HepG2 (cell line): ENCODE results near the gene ACTR6. TPM values are rescaled to one million over a fixed set of nuclear protein-coding genes. Genes with fewer than 3 reads are reported as not detected.

Experiments
- ARNT2 ChIP-seq: sonication (generic); formaldehyde crosslinking; IDR thresholded peaks from 2 replicates; pipeline ENCODE4 v1.8.0; 2022; ENCODE audit warnings: mild to moderate bottlenecking, low read depth, missing genetic modification reagents, moderate library complexity
- KDM2A ChIP-seq: sonication (generic); formaldehyde crosslinking; IDR thresholded peaks from 2 replicates; pipeline ENCODE4 v1.4.0; 2020; ENCODE audit warnings: low read depth, missing genetic modification reagents, borderline replicate concordance
- KLF12 ChIP-seq: sonication (generic); formaldehyde crosslinking; IDR thresholded peaks from 2 replicates; pipeline ENCODE4 v1.4.0; 2020; ENCODE audit warnings: missing genetic modification reagents, borderline replicate concordance
- SIX1 ChIP-seq: sonication (generic); formaldehyde crosslinking; IDR thresholded peaks from 2 replicates; pipeline ENCODE4 v1.4.0; 2020; ENCODE audit warnings: missing genetic modification reagents, borderline replicate concordance
- SMYD3 ChIP-seq: sonication (generic); formaldehyde crosslinking; IDR thresholded peaks from 2 replicates; pipeline ENCODE4 v1.8.1; 2023; ENCODE audit warnings: mild to moderate bottlenecking, missing genetic modification reagents
- ZMYM2 ChIP-seq: sonication (generic); formaldehyde crosslinking; IDR thresholded peaks from 2 replicates; pipeline ENCODE4 v1.8.0; 2022; ENCODE audit warnings: mild to moderate bottlenecking, missing genetic modification reagents
- ZNF33B ChIP-seq: sonication (generic); formaldehyde crosslinking; IDR thresholded peaks from 2 replicates; pipeline ENCODE4 v1.5.1; 2020; ENCODE audit warnings: mild to moderate bottlenecking, missing genetic modification reagents
- ZNF674 ChIP-seq: sonication (generic); formaldehyde crosslinking; IDR thresholded peaks from 2 replicates; pipeline ENCODE4 v1.5.0; 2020; ENCODE audit warnings: low read depth, mild to moderate bottlenecking, missing genetic modification reagents
- ZNF749 ChIP-seq: sonication (generic); formaldehyde crosslinking; IDR thresholded peaks from 2 replicates; pipeline ENCODE4 v1.8.0; 2022; ENCODE audit warnings: mild to moderate bottlenecking, missing genetic modification reagents, moderate library complexity, borderline replicate concordance
- ZNF839 ChIP-seq: sonication (generic); formaldehyde crosslinking; IDR thresholded peaks from 2 replicates; pipeline ENCODE4 v1.4.0; 2020; ENCODE audit warnings: missing genetic modification reagents, mild to moderate bottlenecking, borderline replicate concordance
- polyA plus RNA-seq, 8 experiments: library from polyadenylated mRNA; depleted of rRNA in 3 of 8; stranded (reverse) in 7 of 8; unstranded in 1 of 8; fragments of >200 nt; fragmentation: Illumina TruSeq in 4 of 8; extraction: Trizol in 4 of 8; gene quantifications; 2 replicates each; pipeline versions ENCODE4 v1.2.1 to v1.2.3, GENCODE V29; 2011 to 2016; ENCODE audit warnings: low read depth in 4 of 8, missing spikeins in 1 of 8, mixed read lengths in 1 of 8; ENCODE audit not compliant: insufficient read depth in 1 of 8
- total RNA-seq, 5 experiments: library from RNA; depleted of rRNA; stranded (reverse); fragments of >200 nt; fragmentation: Illumina TruSeq; extraction: Trizol; gene quantifications; 2 replicates each; pipeline ENCODE4 v1.2.3, GENCODE V29; 2016; ENCODE audit warnings: low read depth in 1 of 5
- TF ChIP-seq, protein P1 (sequence below): sonication (generic); formaldehyde crosslinking; IDR thresholded peaks from 2 replicates; pipeline ENCODE4 v1.8.0; 2022; ENCODE audit warnings: low read depth, missing genetic modification reagents
- TF ChIP-seq, protein P2 (sequence below): sonication (generic); formaldehyde crosslinking; IDR thresholded peaks from 2 replicates; pipeline ENCODE4 v1.9.0; 2022; ENCODE audit warnings: low read depth, missing genetic modification reagents
- TF ChIP-seq, protein P3 (sequence below): sonication (generic); formaldehyde crosslinking; IDR thresholded peaks from 2 replicates; pipeline ENCODE4 v1.4.0; 2020; ENCODE audit warnings: missing genetic modification reagents, borderline replicate concordance
- TF ChIP-seq, protein P4 (sequence below): IDR thresholded peaks from 2 replicates; pipeline ENCODE4 v1.6.1; 2016; ENCODE audit warnings: low read depth
- TF ChIP-seq, protein P5 (sequence below): sonication (generic); formaldehyde crosslinking; IDR thresholded peaks from 2 replicates; pipeline ENCODE4 v1.4.0; 2020; ENCODE audit warnings: low read depth, mild to moderate bottlenecking, missing genetic modification reagents
- TF ChIP-seq, protein P6 (sequence below): sonication (generic); formaldehyde crosslinking; IDR thresholded peaks from 2 replicates; pipeline ENCODE4 v1.4.0; 2020; ENCODE audit warnings: missing genetic modification reagents

Gene ACTR6
- total and polyA plus RNA-seq, 2 of the 13 experiments (the other 11 are each of a cell fraction or from before 2014, with no cell fraction given) = 12.9 to 22.4 TPM

DNA sequence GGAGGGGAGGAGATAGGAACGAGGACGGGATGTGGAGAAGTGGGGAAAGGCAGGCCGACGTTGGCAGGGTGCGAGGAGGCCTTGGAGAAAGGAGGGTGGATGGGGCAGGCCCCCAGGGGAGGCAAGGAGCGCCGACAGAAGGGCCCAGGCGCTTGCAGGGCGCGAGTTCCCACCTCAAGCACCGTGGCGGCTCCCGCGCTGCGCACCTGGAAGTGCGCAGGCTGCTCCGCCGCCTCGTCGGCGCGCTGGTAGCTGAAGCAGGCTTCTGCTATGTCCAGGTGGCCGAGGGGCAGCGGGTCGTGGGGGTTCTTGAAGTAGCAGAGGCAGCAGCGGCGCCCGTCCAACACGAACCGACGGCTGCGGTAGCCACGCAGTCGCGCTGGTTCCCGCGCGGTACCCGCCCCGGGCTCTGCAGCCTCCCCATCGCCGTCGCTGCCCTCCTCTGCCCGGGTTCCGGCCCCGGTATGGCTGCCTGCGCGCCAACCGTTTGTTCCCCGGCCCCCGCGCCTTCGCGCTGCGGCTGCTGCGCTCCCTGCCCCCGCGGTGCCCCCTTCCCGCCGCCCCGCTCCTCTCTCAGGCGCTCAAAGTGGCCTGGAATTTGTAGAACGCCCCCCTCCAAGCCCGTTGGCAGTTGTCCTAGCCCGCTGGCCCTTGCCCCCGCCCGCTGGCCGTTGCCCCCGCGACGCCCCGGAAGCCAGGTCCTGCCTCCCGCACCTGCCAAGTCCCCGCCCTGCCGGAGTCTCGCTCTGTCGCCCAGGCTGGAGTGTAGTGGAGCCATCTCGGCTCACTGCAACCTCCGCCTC is 1.1 kb upstream of the ACTR6 start (continued):
- TF ChIP-seq, protein P1, sequence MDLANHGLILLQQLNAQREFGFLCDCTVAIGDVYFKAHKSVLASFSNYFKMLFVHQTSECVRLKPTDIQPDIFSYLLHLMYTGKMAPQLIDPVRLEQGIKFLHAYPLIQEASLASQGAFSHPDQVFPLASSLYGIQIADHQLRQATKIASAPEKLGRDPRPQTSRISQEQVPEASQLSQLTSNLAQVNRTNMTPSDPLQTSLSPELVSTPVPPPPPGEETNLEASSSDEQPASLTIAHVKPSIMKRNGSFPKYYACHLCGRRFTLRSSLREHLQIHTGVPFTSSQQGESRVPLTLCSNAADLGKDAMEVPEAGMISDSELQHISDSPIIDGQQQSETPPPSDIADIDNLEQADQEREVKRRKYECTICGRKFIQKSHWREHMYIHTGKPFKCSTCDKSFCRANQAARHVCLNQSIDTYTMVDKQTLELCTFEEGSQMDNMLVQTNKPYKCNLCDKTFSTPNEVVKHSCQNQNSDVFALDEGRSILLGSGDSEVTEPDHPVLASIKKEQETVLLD (CRISPR knock-in tag) = no peak
- TF ChIP-seq KDM2A (CRISPR knock-in tag) (peak; percentile 47), ZNF749 (0 out of 2 replicates have a peak, but pooled peaks have one; percentile 58), KLF12 (CRISPR knock-in tag) (0 out of 2 replicates have a peak, but pooled peaks have one; percentile 65), ZMYM2 (CRISPR knock-in tag) (peak; percentile 54; the same call in 1 of the 2 replicates), ZNF33B (CRISPR knock-in tag) (no peak), SMYD3 (CRISPR knock-in tag) (no peak), SIX1 (CRISPR knock-in tag) (no peak), ARNT2 (no peak; the same call in none of the 2 replicates), ZNF839 (CRISPR knock-in tag) (no peak), ZNF674 (CRISPR knock-in tag) (0 out of 2 replicates have a peak, but pooled peaks have one; percentile 93)
- TF ChIP-seq, protein P2, sequence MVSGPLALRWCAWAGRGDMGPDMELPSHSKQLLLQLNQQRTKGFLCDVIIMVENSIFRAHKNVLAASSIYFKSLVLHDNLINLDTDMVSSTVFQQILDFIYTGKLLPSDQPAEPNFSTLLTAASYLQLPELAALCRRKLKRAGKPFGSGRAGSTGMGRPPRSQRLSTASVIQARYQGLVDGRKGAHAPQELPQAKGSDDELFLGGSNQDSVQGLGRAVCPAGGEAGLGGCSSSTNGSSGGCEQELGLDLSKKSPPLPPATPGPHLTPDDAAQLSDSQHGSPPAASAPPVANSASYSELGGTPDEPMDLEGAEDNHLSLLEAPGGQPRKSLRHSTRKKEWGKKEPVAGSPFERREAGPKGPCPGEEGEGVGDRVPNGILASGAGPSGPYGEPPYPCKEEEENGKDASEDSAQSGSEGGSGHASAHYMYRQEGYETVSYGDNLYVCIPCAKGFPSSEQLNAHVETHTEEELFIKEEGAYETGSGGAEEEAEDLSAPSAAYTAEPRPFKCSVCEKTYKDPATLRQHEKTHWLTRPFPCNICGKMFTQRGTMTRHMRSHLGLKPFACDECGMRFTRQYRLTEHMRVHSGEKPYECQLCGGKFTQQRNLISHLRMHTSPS (CRISPR knock-in tag) = no peak; the same call in 1 of the 2 replicates
- TF ChIP-seq, protein P3, sequence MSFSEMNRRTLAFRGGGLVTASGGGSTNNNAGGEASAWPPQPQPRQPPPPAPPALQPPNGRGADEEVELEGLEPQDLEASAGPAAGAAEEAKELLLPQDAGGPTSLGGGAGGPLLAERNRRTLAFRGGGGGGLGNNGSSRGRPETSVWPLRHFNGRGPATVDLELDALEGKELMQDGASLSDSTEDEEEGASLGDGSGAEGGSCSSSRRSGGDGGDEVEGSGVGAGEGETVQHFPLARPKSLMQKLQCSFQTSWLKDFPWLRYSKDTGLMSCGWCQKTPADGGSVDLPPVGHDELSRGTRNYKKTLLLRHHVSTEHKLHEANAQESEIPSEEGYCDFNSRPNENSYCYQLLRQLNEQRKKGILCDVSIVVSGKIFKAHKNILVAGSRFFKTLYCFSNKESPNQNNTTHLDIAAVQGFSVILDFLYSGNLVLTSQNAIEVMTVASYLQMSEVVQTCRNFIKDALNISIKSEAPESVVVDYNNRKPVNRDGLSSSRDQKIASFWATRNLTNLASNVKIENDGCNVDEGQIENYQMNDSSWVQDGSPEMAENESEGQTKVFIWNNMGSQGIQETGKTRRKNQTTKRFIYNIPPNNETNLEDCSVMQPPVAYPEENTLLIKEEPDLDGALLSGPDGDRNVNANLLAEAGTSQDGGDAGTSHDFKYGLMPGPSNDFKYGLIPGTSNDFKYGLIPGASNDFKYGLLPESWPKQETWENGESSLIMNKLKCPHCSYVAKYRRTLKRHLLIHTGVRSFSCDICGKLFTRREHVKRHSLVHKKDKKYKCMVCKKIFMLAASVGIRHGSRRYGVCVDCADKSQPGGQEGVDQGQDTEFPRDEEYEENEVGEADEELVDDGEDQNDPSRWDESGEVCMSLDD (CRISPR knock-in tag) = 0 out of 2 replicates have a peak, but pooled peaks have one; percentile 31
- TF ChIP-seq, protein P4, sequence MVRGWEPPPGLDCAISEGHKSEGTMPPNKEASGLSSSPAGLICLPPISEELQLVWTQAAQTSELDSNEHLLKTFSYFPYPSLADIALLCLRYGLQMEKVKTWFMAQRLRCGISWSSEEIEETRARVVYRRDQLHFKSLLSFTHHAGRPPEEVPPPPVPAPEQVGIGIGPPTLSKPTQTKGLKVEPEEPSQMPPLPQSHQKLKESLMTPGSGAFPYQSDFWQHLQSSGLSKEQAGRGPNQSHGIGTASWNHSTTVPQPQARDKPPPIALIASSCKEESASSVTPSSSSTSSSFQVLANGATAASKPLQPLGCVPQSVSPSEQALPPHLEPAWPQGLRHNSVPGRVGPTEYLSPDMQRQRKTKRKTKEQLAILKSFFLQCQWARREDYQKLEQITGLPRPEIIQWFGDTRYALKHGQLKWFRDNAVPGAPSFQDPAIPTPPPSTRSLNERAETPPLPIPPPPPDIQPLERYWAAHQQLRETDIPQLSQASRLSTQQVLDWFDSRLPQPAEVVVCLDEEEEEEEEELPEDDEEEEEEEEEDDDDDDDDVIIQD (CRISPR knock-in tag) = no peak
- TF ChIP-seq, protein P5, sequence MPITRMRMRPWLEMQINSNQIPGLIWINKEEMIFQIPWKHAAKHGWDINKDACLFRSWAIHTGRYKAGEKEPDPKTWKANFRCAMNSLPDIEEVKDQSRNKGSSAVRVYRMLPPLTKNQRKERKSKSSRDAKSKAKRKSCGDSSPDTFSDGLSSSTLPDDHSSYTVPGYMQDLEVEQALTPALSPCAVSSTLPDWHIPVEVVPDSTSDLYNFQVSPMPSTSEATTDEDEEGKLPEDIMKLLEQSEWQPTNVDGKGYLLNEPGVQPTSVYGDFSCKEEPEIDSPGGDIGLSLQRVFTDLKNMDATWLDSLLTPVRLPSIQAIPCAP = no peak
- TF ChIP-seq, protein P6, sequence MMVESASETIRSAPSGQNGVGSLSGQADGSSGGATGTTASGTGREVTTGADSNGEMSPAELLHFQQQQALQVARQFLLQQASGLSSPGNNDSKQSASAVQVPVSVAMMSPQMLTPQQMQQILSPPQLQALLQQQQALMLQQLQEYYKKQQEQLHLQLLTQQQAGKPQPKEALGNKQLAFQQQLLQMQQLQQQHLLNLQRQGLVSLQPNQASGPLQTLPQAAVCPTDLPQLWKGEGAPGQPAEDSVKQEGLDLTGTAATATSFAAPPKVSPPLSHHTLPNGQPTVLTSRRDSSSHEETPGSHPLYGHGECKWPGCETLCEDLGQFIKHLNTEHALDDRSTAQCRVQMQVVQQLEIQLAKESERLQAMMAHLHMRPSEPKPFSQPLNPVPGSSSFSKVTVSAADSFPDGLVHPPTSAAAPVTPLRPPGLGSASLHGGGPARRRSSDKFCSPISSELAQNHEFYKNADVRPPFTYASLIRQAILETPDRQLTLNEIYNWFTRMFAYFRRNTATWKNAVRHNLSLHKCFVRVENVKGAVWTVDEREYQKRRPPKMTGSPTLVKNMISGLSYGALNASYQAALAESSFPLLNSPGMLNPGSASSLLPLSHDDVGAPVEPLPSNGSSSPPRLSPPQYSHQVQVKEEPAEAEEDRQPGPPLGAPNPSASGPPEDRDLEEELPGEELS (CRISPR knock-in tag) = no peak; the same call in 1 of the 2 replicates
